HG03342 (cell line): Measurements from ENCODE around the gene MTA1.

Experiments used
- ATAC-seq: cut with Tn5 transposase; IDR thresholded peaks from one replicate; pipeline ENCODE4 v1.9.1; 2021; ENCODE audit warnings: mild to moderate bottlenecking, moderate library complexity; ENCODE audit not compliant: unreplicated experiment

Gene MTA1

GRCh38 chr14:105401699-105402098 is 17.9 kb upstream of the MTA1 start:
- ATAC-seq = no peak

DNA sequence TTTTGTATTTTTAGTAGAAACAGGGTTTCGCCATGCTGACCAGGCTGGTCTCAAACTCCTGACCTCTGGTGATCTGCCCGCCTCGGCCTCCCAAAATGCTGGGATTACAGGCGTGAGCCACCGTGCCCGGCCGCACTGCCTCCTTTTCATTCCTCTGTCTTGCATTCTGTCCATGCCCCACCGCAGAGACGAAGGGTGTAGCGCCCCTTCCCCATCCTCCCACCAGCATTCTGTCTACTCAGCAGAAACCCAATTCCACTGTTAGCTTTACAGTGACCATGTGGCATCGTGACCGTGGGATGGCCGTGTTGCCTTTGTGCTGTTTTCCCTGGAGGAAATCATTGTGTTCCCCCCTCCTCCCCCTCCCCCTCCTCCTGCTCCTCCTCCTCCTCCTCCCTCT is 11.0 kb upstream of the MTA1 start:
- no peak for ATAC-seq

DNA sequence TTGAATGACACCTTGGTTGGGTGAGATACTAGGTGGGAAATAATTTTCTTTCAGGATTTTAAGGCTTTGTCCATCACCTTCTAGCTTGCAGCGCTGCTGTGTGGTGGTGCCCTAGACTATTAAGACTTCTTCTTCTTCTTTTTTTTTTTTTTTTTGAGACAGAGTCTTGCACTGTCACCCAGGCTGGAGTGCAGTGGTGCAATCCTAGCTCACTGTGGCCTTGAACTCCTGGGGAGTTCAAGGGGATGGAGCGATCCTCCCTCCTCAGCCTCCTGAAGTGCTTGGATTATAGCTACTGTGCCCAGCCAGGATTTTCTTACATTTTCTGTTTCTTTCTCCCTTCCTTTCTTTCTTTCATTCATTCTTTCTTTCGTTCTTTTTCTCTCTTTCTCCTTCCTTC is 10.3 kb upstream of the MTA1 start:
- no peak for ATAC-seq

DNA sequence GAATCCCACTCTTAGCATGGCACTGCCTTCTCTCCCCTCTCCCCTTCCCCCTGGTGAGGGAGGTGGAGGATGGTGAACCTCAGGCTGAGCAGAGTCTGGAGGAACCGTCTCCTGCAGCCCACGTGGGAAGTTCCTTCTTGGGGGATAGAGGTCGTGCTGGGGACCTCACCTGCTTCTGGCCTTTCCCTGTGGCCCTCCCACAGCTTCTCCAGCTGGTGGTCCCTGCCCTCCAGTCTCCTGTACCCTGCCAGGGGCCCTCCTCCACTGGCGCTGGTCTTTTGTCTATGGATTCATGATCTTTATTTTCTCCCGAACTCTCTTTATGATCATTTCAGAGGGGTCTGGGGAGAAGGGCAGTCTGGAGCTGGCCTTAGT is 9.0 kb upstream of the MTA1 start:
- ATAC-seq = no peak

GRCh38 chr14:105411017-105411941 is 8.3 kb upstream of the MTA1 start:
- no peak for ATAC-seq

DNA sequence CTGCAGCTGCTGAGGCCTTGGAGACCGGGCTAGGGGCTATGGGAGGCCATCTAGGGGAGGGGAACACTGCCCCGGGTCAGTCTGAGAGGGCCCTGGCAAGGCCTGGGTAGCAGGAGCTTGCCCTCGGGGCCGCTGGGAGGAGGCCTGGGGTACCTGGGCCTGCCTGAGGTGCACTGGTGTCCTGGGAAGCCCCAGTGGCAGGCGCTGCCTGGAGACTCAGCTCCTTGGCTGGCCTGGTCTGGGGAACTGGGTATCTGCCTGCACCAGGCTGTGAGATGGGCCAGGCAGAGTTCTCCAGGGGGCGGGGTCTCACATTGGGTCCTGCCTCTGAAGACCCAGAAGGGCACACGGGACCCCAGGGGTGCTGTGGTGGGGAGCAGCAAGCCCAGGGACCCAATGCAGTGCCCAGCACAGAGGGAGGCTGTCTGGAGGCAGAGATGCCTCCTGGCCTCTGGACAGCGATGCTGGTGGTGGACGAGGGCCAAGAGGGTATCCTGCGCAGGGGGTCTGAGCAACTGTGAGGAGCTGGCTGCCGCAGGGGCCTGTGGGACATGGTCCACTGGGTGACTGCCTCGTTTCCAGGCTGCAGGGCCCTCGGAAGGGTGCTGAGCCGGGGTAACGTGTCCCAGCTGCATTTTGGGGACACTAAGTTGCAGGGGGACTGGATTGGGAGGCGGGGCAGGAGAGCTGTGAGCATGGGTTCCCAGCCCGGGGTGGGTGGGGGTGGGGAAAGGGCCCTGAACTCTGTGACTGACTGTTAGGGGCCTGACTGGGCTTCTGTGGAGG is 7.4 kb upstream of the MTA1 start:
- ATAC-seq = no peak

DNA sequence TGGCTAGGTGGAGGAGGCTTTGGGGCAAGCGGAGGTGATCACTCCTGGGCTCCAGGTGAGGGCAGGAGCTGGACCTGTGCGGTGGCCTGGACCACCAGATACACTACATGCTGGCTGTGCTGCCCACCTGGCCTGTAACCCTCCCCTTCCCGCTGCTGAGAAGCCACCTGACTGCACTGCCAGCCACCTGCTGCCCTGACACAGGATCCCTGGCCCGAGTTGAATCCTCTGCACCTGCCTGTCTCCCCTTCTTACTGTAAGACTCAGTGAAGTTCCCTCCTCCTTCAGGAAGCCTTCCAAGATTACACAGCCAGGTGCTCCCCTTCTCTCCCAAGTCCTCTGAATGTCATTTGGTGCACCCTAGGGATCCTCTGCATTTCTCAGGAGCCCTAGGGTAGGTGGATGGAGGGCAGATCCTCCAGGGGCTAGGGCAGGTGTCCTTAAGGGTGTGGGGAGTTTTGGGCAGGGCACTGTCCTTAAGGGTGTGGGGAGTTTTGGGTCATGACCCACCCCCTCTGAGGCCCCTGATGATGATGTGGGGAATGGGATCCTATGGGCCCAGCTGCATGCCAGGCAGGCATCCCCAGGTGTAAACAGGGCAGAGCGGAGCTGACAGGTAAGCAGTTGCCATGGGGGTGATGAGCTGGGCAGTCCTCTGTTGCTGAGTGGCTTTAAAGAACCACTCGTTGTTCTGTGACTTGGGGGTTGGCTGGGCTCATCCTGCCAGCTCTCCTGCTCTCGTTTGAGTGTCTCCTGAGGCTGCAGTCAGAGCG is 6.7 kb upstream of the MTA1 start:
- no peak for ATAC-seq

GRCh38 chr14:105413544-105413886 is 6.1 kb upstream of the MTA1 start:
- no peak for ATAC-seq

DNA sequence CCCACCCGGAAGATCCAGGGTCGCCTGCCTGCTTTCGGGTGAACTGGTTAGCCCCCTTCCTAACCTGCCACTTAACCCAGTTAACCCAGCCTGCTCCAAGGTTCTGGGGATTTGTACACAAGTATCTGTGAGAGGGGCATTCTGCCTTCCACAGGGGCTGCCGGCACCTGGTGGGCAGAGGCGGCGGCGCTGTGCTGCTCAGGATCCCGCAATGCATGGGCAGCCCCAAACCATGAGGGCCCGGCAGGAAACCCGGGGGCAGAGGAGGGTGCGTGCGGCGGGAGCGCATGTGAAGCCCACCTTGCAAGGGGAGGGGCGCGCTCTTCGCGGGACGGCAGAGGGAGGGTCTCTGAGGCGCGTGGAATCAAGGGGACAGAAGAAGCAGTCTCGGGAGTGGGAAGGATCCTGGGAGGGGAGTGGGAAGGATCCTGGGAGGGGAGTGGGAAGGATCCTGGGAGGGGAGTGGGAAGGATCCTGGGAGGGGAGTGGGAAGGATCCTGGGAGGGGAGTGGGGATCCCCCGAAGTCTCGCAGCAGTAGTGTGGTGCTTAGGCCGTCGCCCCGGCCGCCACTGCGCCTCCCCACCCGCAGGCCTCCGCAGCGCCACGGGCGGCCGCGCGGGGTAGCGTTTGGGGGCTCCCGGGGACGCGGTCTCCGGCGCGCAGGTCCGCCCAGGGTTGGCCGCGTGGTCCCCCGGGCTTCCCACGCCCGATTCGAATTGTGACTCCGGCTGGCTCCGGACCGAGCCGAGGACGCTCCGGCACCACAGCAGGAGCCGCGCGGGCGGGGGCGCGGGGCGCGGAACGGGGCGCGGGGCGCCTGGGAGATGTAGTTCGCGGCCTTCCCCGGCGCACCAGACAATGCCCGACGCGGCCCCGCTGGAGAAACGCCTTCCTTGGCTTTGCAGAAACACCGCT is 4.9 kb upstream of the MTA1 start:
- ATAC-seq = peak; percentile 57

DNA sequence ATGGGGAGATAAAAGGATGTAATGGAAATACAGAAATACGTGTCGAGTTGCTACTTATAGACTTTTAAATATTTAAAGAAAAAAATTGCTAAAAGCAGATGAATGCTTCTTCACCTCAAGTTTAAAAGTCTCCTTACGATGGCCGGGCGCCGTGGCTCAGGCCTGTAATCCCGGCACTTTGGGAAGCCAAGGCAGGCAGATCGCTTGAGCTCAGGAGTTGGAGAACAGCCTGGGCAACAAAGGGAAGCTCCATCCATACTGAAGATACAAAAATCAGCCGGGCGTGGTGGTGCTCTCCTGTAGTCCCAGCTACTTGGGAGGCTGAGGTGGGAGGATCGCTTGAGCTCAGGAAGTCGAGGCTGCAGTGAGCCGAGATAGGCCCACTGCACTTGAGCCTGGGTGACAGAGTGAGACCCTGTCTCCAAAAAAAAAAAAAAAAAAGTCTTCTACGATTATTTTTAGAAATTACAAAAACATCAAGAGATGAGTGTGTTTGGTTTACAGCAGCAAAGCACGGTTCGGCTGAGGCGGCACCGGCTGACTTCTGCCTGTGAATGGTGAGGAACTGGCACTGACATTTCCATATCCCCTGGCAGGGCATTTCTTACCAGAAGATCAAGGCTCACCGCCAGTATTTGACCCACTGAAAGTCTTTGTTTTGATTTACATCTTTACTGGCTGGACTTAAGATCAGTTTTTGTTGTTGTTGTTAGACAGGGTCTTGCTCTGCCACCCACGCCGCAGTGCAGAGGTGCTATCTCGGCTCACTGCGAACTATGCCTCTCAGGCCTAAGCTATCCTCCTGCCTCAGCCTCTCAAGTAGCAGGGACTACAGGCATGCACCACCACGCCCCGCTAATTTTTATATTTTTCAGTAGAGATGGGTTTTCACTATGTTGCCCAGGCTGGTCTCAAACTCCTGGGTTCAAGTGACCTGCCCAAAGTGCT is 3.9 kb upstream of the MTA1 start:
- ATAC-seq = no peak

- no peak for ATAC-seq
These were observed 3.0 kb upstream of the MTA1 start for GRCh38 chr14:105416671-105417070.

DNA sequence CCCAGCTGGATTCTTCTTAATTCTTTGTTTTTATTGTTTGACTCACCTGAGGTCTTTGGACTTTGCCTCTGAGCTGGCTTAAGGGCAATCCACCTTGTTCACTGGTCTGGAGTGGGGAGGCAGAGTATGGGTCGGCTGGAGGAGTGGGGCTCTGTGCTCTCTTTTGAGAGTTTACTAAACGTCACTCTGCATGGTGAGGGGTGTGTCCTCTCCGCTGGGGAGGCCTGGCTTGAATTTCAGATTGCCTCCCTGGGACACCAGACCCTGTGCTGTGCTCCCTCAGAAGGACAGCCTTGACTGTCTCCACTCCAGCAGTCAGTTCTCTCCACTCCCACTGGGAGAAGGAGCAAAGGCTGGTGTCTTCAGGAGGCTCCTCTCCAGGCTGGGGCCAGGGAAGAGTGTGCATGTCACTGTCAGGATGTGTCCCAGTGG is 1.9 kb upstream of the MTA1 start:
- no peak for ATAC-seq

DNA sequence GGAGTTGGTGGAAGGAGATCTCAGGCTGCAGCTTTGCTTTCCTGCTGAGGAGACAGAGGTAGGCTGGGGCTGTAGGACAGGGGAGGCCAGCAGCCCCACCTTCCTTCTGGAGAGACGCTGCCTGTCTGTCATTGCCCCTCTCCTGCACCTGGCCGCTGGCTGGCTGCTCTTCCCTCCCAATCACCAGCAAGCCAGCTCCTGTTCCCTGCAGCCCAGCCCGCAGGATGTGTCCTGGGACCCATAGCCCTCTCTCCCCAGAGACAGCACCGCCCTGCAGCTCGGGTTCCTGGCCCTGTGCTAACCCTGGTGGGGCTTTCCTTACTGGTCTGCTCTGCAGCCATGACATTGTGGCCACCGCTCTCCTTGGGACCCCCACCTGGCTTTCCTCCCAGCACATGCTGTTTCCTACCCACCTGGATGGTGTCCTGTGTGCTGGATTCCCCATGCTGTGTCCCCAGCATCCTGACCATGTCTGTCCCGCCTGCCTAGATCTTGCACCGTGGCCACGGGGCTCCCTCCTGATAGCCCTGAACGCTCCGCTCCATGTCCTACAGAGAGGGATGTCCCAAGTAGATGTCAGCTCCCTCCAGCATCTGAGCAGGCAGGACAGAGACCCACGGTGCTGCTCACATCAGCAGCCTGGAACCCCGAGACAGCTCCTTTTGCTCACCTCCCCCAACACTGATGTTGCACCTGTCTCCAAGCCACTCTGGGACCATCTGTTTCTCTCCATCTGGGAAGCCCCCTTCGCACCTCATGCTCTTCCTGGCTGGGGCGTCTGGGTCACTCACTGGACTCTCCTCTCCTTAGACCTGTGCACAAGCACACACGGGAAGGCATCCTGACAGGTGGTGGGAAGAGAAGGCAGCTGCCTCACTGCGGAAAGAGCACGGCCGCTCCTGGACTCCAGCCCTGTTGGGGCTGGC is 1.1 kb upstream of the MTA1 start:
- ATAC-seq = no peak

DNA sequence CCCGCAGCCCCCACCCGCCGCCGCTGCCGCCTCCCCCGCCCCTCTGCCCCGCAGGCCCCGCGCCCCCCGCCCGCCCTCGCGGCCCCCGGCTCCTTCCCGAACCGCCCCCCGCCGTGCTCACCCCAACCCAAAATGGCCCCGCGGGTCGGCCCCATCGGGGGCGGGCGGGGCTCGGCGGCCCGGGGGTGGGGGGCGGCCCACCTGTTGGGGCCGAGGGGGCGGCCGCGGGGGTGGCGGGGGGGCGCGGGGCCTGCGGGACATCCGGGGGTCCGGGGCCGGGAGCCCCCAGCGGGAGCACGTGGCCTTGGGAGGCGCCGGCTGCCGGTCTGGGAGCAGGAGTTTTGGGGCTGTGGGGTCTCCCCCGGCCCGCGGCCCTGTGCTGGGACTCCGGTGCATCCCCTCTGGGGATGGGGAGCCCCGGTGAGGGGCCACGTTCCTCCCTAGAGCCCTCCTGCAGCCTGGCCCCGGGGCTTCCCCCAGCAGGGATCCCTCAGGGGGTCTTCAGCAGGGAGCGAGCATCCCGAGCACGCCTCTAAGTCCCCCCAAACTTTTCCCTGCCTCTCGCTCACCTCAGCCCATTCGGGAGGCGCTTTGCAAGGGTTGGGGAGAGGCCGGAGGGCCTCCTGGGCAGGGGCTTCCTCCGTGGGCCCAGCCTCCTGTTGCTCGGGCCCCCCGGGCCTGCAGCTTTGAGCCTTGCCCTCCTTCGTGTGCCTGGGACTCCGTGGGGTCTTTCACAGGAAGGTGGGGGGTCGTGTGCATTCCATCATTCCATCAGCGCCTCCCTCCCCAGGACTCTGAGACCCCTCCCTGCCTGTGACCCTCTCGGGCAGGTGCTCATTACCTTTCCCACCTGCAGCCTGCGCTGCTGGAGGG is 710 bp downstream of the MTA1 start:
- ATAC-seq = no peak

DNA sequence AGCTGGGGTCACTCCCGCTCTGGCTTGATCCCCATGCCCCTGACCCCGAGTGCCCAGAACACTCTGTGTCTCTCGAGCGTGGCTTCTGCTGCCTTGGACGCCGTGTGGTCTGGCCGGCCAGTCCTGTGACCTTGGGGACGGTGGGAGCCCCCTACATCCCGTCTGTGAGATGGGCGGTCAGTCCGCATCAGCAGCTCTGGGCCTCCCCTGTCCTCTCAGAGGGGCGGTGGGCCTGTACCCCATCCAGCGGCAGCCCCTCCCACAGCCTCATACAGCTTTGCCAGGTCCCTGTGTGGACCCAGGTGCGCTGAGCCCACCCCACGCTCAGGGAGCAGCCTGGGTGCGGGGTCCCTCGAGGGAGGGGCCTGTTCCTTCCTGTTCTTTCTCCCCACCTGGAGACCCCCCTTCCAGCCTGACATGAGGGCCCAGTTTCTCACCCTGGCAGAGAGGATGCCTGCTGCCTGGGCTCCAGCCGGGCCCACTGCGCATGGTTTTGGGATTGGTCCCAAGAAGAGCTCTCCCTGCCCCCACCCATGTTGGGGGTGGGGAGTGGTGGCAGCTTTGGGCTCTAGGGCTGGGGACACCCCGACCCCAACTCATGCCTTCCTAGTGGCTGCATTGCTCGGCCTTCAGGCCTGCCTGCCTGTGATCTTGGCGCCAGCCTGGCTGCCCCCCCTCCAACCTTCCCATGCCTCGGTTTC is 1.5 kb downstream of the MTA1 start:
- ATAC-seq = no peak

DNA sequence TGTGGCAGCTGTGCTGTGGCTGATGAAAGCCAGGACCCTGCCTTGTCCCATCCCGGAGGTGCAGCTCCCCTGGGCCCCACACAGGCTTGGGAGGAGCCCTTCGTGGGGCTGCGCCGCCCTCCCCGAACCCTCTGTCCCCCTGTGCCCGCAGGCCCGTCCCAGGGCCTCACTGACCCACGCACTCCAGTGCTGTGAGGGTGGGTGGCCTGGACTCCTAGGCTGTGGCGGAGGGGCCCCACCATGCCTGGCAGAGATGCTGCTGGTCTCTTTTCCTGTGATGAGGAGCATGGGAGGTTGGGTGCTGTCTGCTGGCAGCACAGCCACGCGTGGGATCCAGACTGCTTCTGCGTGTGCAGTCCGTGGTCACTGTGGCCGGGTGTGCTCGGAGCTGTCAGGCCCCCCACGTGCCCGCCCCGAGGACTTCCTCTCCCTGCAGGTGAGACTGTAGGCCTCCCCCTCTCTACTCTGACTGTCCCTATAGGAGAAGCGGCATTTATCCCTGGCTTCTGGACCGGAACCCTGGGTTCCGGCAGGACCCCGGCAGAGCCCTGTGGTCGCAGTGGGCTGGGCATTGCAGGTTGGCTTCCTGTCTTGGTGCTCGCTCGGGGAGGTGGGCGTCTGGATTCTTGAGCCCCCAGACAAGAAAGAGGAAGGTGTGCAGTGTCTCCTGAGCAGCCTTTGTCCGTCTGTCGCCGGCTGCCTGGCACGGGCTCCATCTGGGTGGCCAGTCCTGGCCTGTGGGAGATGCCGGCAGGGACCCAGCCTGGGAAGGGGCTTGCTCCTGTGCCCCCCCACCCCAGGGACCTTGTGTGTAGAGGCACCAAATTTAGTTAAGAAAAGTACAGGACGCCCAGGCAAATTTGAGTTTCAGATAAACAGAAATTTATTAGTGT is 2.3 kb downstream of the MTA1 start:
- ATAC-seq = no peak
